Neural cell (in vitro differentiated cells): ENCODE data around the gene RALA.

ENCODE experiments used
- CTCF ChIP-seq: fragments of 450-650 bp; IDR thresholded peaks from 2 replicates; pipeline ENCODE4 v1.5.1; 2014; ENCODE audit warnings: antibody characterized with exemption, mild to moderate bottlenecking, moderate library complexity; ENCODE audit not compliant: poor library complexity, severe bottlenecking
- EP300 ChIP-seq: fragments of 450-650 bp; conservative IDR thresholded peaks from 2 replicates; pipeline ENCODE4 v1.6.1; 2014; ENCODE audit warnings: antibody characterized with exemption, mild to moderate bottlenecking, moderate library complexity; ENCODE audit not compliant: poor library complexity, severe bottlenecking
- EZH2 ChIP-seq: fragments of 200-600, 300-800 bp; shearing (Covaris generic), sonication (generic); IDR thresholded peaks from 2 replicates; pipeline ENCODE4 v1.6.1; 2014; ENCODE audit warnings: antibody characterized with exemption, low read length, borderline replicate concordance, mild to moderate bottlenecking; ENCODE audit not compliant: insufficient read depth, poor library complexity, severe bottlenecking
- RAD21 ChIP-seq: fragments of 450-650 bp; conservative IDR thresholded peaks from 2 replicates; pipeline ENCODE4 v1.6.1; 2014; ENCODE audit warnings: antibody characterized with exemption, mild to moderate bottlenecking, moderate library complexity
- SMC3 ChIP-seq: fragments of 450-650 bp; conservative IDR thresholded peaks from 2 replicates; pipeline ENCODE4 v1.6.1; 2014; ENCODE audit warnings: antibody characterized with exemption, mild to moderate bottlenecking, moderate library complexity; ENCODE audit not compliant: poor library complexity
- TAF1 ChIP-seq: IDR thresholded peaks from 2 replicates; pipeline ENCODE4 v1.6.1; 2012; ENCODE audit warnings: low read depth
- TF ChIP-seq, protein P1 (sequence below): IDR thresholded peaks from 2 replicates; pipeline ENCODE4 v1.6.1; 2012; ENCODE audit warnings: borderline replicate concordance

GRCh38 chr7:39670934-39671333, 47.6 kb downstream of the RALA start:
- TF ChIP-seq EZH2 (no peak), CTCF (no peak), SMC3 (no peak), EP300 (no peak), RAD21 (no peak), TAF1 (no peak)
- TF ChIP-seq, protein P1, sequence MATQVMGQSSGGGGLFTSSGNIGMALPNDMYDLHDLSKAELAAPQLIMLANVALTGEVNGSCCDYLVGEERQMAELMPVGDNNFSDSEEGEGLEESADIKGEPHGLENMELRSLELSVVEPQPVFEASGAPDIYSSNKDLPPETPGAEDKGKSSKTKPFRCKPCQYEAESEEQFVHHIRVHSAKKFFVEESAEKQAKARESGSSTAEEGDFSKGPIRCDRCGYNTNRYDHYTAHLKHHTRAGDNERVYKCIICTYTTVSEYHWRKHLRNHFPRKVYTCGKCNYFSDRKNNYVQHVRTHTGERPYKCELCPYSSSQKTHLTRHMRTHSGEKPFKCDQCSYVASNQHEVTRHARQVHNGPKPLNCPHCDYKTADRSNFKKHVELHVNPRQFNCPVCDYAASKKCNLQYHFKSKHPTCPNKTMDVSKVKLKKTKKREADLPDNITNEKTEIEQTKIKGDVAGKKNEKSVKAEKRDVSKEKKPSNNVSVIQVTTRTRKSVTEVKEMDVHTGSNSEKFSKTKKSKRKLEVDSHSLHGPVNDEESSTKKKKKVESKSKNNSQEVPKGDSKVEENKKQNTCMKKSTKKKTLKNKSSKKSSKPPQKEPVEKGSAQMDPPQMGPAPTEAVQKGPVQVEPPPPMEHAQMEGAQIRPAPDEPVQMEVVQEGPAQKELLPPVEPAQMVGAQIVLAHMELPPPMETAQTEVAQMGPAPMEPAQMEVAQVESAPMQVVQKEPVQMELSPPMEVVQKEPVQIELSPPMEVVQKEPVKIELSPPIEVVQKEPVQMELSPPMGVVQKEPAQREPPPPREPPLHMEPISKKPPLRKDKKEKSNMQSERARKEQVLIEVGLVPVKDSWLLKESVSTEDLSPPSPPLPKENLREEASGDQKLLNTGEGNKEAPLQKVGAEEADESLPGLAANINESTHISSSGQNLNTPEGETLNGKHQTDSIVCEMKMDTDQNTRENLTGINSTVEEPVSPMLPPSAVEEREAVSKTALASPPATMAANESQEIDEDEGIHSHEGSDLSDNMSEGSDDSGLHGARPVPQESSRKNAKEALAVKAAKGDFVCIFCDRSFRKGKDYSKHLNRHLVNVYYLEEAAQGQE, result no peak
